Measurements from ENCODE around the gene COL4A6. TPM values are rescaled to one million over a fixed set of nuclear protein-coding genes. Genes with fewer than 3 reads are reported as not detected.

Gene COL4A6
- total RNA-seq, 2 donors from 2014 or later, result not detected

DNA sequence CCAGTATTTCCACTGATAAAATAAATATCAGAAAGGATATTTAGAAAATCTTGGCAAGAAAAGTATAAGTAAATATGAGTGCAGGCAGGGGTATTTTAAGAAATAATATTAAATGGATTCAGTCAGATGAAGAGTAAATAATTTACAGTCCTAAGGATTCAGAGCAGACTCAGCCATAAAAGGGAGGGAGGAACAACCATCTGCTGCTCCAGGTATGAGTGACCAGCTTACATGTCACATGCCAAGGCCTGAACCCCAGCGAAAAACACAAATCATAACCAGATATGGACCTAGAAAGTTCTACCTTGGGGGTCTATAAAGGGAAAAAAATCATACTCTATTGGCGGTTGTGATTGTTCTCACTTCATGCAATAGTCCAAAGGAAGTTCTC is 166.8 kb downstream of the COL4A6 start:
- no peaks in the 10 kb centered on the region for H3K9me3 Mint-ChIP-seq
- no peaks in the 10 kb centered on the region for H3K36me3 Mint-ChIP-seq (ENCODE audit: insufficient read depth in 2 of 2)
- ATAC-seq (replicated peaks in 1 of 2), result no peak
- H3K27ac Mint-ChIP-seq, result no peak overlapping the region
- peaks cover 40% of the 10 kb centered on the region for H3K27me3 Mint-ChIP-seq (ENCODE audit: low read depth)
- no peaks in the 10 kb centered on the region for H3K4me1 Mint-ChIP-seq (ENCODE audit: low read depth)
- DNase-seq, result no peak
- H3K4me3 Mint-ChIP-seq, result no peak overlapping the region

DNA sequence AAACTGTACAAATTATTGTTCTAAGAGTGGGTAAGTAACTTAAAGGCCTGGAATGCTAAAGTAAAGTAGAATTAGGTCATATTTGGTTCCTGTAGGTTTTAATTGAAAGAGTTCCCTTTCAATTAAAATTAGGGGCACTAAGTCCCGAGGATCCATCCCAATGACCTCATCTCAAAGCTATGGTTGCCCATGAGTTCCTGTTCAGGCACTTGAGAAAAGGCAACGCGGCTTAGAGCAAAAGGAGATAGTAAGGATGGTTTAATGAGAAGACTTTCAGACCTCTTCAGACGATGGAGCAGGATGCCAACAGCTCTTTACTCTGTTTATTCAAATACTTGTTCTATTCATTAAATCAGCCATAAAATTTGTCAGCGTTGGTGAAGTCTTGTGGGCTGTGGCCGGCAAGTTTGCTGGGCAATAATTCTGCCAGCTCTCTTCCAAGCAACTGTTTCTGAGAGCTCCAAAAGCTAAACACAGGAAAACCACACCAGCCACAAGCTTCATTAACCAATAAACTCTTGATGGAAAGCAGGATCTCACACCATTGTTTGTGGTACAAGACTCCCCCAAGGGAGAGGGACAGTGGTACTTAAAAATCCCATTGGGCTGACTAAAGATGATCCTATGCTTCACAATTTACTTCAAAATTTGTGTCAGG is 167.4 kb downstream of the COL4A6 start:
- ATAC-seq (replicated peaks in 1 of 2), result no peak

GRCh38 chrX:108270280-108270679 is 167.9 kb downstream of the COL4A6 start:
- no peak for ATAC-seq (replicated peaks in 1 of 2)
- Mint-ChIP-seq H3K27ac (no peak overlapping the region), H3K4me1 (ENCODE audit: low read depth) (no peaks in the 10 kb centered on the region), H3K36me3 (ENCODE audit: insufficient read depth in 2 of 2) (no peaks in the 10 kb centered on the region), H3K9me3 (no peaks in the 10 kb centered on the region), H3K4me3 (no peak overlapping the region), H3K27me3 (ENCODE audit: low read depth) (peaks cover 51% of the 10 kb centered on the region)
- DNase-seq, result no peak

More for the DNA sequence above, 167.4 kb downstream of the COL4A6 start:
- Mint-ChIP-seq H3K9me3 (no peaks in the 10 kb centered on the region), H3K4me3 (no peak overlapping the region), H3K27ac (no peak overlapping the region), H3K36me3 (ENCODE audit: insufficient read depth in 2 of 2) (no peaks in the 10 kb centered on the region), H3K4me1 (ENCODE audit: low read depth) (no peaks in the 10 kb centered on the region), H3K27me3 (ENCODE audit: low read depth) (peaks cover 45% of the 10 kb centered on the region)
- no peak for DNase-seq

GRCh38 chrX:108268434-108269080 is 169.7 kb downstream of the COL4A6 start:
- Mint-ChIP-seq H3K4me3 (no peak overlapping the region), H3K27ac (no peak overlapping the region), H3K4me1 (ENCODE audit: low read depth) (no peaks in the 10 kb centered on the region), H3K9me3 (no peaks in the 10 kb centered on the region), H3K36me3 (ENCODE audit: insufficient read depth in 2 of 2) (no peaks in the 10 kb centered on the region), H3K27me3 (ENCODE audit: low read depth) (peaks cover 46% of the 10 kb centered on the region)
- no peak for DNase-seq
- ATAC-seq (replicated peaks in 1 of 2), result no peak

DNA sequence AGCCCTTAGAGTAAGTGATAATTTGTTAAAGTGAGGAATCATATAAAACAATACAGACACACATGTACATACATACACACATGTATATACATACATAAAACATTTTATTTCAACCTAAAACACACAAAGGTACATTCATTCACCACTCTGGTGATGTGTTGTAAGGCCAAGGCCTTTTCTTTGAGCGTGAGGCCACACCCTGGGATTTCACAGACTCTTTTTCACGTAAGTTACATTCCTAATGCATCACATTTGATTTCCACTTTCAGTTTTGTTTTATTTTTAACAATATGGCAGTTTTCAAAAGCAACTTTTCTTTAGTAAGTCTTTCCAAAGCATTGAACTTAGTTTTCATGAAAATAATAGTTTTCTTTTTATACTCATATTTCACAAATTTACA is 170.7 kb downstream of the COL4A6 start:
- ATAC-seq (replicated peaks in 1 of 2), result no peak
- Mint-ChIP-seq H3K27me3 (ENCODE audit: low read depth) (peaks cover 46% of the 10 kb centered on the region), H3K4me3 (no peak overlapping the region), H3K4me1 (ENCODE audit: low read depth) (no peaks in the 10 kb centered on the region), H3K27ac (no peak overlapping the region), H3K9me3 (no peaks in the 10 kb centered on the region), H3K36me3 (ENCODE audit: insufficient read depth in 2 of 2) (no peaks in the 10 kb centered on the region)
- no peak for DNase-seq

- H3K36me3 Mint-ChIP-seq (ENCODE audit: insufficient read depth in 2 of 2), result no peaks in the 10 kb centered on the region
- H3K4me1 Mint-ChIP-seq (ENCODE audit: low read depth), result no peaks in the 10 kb centered on the region
- H3K9me3 Mint-ChIP-seq, result no peaks in the 10 kb centered on the region
- no peak overlapping the region for H3K27ac Mint-ChIP-seq
- DNase-seq (no peak), ATAC-seq (replicated peaks in 1 of 2) (no peak)
- H3K4me3 Mint-ChIP-seq, result no peak overlapping the region
- peaks cover 44% of the 10 kb centered on the region for H3K27me3 Mint-ChIP-seq (ENCODE audit: low read depth)
These were observed 173.8 kb downstream of the COL4A6 start for GRCh38 chrX:108264376-108264775.

DNA sequence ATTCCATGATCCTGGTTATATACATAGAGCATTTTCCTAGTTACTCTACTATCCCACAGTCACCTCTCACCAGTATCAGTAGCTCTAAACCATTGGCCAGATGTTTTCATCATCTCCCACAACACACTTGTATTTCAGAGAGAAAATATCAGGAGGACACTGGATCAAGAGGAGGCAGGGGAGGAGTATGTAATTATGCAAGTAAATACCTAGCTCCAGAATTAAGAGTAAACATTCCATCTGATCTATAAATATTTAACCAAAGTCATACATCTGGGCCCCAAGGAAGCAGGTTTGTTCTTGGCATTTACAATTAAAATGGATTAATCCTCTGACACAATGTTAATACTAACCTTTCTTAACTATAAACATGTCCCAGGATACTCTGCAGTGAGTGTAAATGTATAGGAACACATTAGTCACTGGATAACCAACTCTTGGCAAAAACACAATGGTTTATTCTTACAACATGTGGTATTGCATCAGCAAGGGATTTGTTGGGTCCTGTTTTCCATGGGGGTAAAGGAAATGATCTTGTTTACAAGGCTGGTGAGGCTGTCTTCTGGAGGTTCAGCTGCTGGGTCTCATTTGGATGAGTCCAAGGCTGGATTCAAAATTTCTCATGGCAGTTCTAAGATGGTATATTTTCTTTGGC is 176.5 kb downstream of the COL4A6 start:
- H3K4me3 Mint-ChIP-seq, result no peak overlapping the region
- H3K4me1 Mint-ChIP-seq (ENCODE audit: low read depth), result no peaks in the 10 kb centered on the region
- H3K36me3 Mint-ChIP-seq (ENCODE audit: insufficient read depth in 2 of 2), result no peaks in the 10 kb centered on the region
- peaks cover 47% of the 10 kb centered on the region for H3K27me3 Mint-ChIP-seq (ENCODE audit: low read depth)
- DNase-seq (no peak), ATAC-seq (replicated peaks in 1 of 2) (no peak)
- no peak overlapping the region for H3K27ac Mint-ChIP-seq
- no peaks in the 10 kb centered on the region for H3K9me3 Mint-ChIP-seq

DNA sequence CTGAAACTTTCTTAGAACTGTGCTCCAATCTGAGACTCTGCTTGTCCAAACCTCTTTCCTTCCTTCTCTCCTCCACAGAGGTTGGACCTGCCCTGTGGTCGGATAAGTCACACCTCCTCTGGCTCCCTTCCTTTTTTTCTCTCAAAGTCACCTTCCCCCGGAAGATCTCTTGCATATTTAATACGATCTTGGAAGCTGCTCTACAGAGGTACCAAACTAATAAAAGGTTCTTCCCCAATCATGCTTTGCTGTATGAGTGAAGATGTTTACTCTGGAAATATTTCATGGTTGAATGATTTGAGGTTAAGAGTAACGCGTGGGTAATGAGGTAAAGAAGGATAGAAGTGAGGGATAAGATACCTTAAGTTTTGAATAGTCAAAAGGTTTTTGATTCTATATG is 180.7 kb downstream of the COL4A6 start:
- no peaks in the 10 kb centered on the region for H3K36me3 Mint-ChIP-seq (ENCODE audit: insufficient read depth in 2 of 2)
- DNase-seq, result no peak

DNA sequence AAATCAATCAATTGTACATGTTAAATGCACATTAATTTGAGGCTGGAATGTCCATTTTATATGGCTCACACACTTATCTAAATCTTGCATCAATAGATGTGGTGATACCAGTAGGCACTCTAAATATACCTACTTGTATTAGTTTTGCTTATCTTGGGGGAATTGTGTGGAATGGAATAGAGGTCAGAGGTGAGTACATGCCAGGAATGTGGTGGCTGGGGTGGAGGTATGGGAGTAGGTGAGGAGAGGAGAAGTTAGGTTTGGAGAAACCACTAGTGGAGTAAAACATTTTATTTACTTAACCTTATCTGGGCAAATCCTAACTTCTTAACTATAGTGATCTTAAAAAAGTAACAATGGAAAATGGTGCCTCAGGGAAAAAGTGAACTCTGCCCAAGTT is 183.6 kb downstream of the COL4A6 start:
- no peaks in the 10 kb centered on the region for H3K36me3 Mint-ChIP-seq (ENCODE audit: insufficient read depth in 2 of 2)
- DNase-seq (no peak), ATAC-seq (replicated peaks in 1 of 2) (no peak)
- H3K4me1 Mint-ChIP-seq (ENCODE audit: low read depth), result no peaks in the 10 kb centered on the region
- H3K9me3 Mint-ChIP-seq, result no peaks in the 10 kb centered on the region
- no peak overlapping the region for H3K4me3 Mint-ChIP-seq
- no peak overlapping the region for H3K27ac Mint-ChIP-seq
- peaks cover 53% of the 10 kb centered on the region for H3K27me3 Mint-ChIP-seq (ENCODE audit: low read depth)

More for the DNA sequence above, 180.7 kb downstream of the COL4A6 start:
- no peak for ATAC-seq (replicated peaks in 1 of 2)
- peaks cover 50% of the 10 kb centered on the region for H3K27me3 Mint-ChIP-seq (ENCODE audit: low read depth)
- H3K4me3 Mint-ChIP-seq, result no peak overlapping the region
- H3K9me3 Mint-ChIP-seq, result no peaks in the 10 kb centered on the region
- H3K27ac Mint-ChIP-seq, result no peak overlapping the region
- H3K4me1 Mint-ChIP-seq (ENCODE audit: low read depth), result no peaks in the 10 kb centered on the region

DNA sequence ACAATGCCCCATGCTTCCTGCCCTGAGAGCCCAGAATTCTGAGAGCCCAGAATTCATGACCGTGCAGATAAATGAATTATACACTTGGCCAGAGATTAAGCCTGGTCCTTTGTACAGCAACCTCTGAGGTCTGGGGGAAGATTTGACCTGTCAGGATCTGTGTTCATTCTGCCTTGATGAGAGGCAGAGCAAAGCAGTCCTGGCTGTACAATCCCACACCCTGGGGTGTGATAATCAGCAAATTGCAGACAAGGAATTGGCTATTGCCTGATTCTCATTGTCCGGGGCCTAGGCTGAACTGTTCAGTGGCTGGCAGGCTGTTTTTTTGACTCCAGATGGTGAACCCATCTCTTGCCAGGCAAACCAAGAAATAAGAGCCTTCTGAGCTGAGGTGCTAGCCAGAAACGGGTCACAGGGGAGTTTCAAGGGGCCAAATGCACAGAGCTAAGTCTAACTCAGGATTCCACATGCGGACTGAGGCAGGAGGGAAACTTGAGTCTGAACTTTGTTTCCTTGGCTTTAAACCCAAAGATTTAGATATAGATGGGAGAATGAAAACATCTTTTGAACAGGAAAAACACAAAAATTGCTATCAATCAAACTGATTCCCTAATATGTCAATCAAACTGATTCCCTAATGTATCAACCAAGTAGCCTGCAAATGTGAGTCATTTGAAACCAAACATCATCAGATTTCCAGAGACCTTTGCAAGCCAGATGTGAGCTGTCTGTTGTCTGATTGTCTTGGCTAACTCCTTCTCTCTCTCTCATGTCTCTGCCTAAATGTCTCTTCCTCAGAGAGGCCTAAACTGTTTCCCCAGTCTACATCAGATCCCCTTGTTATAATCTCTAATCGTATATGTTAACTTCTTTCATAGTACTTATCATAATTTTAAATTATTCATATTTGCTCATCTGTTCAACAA is 187.3 kb downstream of the COL4A6 start:
- H3K36me3 Mint-ChIP-seq (ENCODE audit: insufficient read depth in 2 of 2), result no peaks in the 10 kb centered on the region

GRCh38 chrX:108246304-108246954 is 191.8 kb downstream of the COL4A6 start:
- no peaks in the 10 kb centered on the region for H3K9me3 Mint-ChIP-seq
- no peaks in the 10 kb centered on the region for H3K36me3 Mint-ChIP-seq (ENCODE audit: insufficient read depth in 2 of 2)

More for the DNA sequence above, 187.3 kb downstream of the COL4A6 start:
- Mint-ChIP-seq H3K9me3 (no peaks in the 10 kb centered on the region), H3K27ac (no peak overlapping the region), H3K4me3 (no peak overlapping the region), H3K4me1 (ENCODE audit: low read depth) (no peaks in the 10 kb centered on the region), H3K27me3 (ENCODE audit: low read depth) (peaks cover 37% of the 10 kb centered on the region)
- ATAC-seq (replicated peaks in 1 of 2) (no peak), DNase-seq (no peak)

DNA sequence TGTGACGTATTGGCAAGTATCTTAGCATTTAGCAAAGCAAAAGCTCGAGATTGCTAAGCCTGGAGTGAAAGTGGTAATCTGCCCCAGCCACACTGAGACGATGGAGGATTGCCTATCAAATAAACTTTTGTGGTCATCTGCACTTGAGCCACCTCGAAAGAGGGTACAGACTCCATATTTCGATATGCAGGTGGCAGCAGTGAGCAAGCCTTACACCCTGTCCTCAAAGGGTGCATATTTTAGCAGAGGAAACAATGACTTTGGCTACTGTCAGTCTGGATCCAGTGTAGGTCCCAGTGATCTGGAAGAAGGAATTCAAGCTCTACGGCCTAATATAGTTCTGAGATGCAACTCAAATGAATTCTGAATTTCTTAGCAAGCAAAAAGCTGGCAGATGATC is 192.8 kb downstream of the COL4A6 start:
- ATAC-seq (replicated peaks in 1 of 2), result no peak
- H3K9me3 Mint-ChIP-seq, result no peaks in the 10 kb centered on the region

More at GRCh38 chrX:108246304-108246954, 191.8 kb downstream of the COL4A6 start:
- Mint-ChIP-seq H3K27me3 (ENCODE audit: low read depth) (peaks cover 32% of the 10 kb centered on the region), H3K4me1 (ENCODE audit: low read depth) (no peaks in the 10 kb centered on the region), H3K27ac (no peak overlapping the region), H3K4me3 (no peak overlapping the region)
- ATAC-seq (replicated peaks in 1 of 2), result no peak
- DNase-seq, result no peak

More for the DNA sequence above, 192.8 kb downstream of the COL4A6 start:
- H3K4me3 Mint-ChIP-seq, result no peak overlapping the region
- H3K36me3 Mint-ChIP-seq (ENCODE audit: insufficient read depth in 2 of 2), result no peaks in the 10 kb centered on the region
- H3K4me1 Mint-ChIP-seq (ENCODE audit: low read depth), result no peaks in the 10 kb centered on the region
- DNase-seq, result no peak
- no peak overlapping the region for H3K27ac Mint-ChIP-seq
- H3K27me3 Mint-ChIP-seq (ENCODE audit: low read depth), result peaks cover 30% of the 10 kb centered on the region
